ENCODE results near the gene HTR2A.

- TF ChIP-seq CTCF (IDR thresholded peaks at IDR 0.05) = no peak
- TF ChIP-seq POLR2A (IDR thresholded peaks at IDR 0.05) = no peak
These were observed 46.6 kb downstream of the HTR2A start for GRCh38 chr13:46850214-46850613.

All from lower leg skin (tissue), 3 donors.